HCT116 (cell line): ENCODE results near the gene NFIB.

ENCODE experiments used
- CTCF ChIP-seq, 3 experiments: fragments of 200-600 bp in 1 of 3; sonication (generic) in 1 of 3; IDR thresholded peaks in 2 of 3; conservative IDR thresholded peaks in 1 of 3; 2 replicates each; pipeline ENCODE4 v1.5.1; 2012 to 2017; ENCODE audit warnings: low read depth in 2 of 3, low read length in 2 of 3, antibody characterized with exemption in 1 of 3, borderline replicate concordance in 1 of 3, control low read depth in 1 of 3, mild to moderate bottlenecking in 1 of 3, mixed read lengths in 1 of 3, mixed run types in 1 of 3, moderate library complexity in 1 of 3; ENCODE audit not compliant: insufficient read depth in 1 of 3
- MAX ChIP-seq: IDR thresholded peaks from 2 replicates; pipeline ENCODE4 v1.6.1; 2012
- POLR2A ChIP-seq: IDR thresholded peaks from 2 replicates; pipeline ENCODE4 v1.7.0; 2011; ENCODE audit warnings: borderline replicate concordance; ENCODE audit not compliant: insufficient read depth, insufficient read length; ENCODE audit errors: extremely low read depth
- POLR2AphosphoS5 ChIP-seq: IDR thresholded peaks from 2 replicates; pipeline ENCODE4 v1.6.1; 2011; ENCODE audit warnings: mild to moderate bottlenecking, low read depth, low read length, moderate library complexity
- ZNF274 ChIP-seq: fragments of 200-500 bp; sonication (Bioruptor generic); IDR thresholded peaks from 2 replicates; pipeline ENCODE4 v1.6.1; 2014; ENCODE audit warnings: mild to moderate bottlenecking, low read depth, low read length, inconsistent platforms

DNA sequence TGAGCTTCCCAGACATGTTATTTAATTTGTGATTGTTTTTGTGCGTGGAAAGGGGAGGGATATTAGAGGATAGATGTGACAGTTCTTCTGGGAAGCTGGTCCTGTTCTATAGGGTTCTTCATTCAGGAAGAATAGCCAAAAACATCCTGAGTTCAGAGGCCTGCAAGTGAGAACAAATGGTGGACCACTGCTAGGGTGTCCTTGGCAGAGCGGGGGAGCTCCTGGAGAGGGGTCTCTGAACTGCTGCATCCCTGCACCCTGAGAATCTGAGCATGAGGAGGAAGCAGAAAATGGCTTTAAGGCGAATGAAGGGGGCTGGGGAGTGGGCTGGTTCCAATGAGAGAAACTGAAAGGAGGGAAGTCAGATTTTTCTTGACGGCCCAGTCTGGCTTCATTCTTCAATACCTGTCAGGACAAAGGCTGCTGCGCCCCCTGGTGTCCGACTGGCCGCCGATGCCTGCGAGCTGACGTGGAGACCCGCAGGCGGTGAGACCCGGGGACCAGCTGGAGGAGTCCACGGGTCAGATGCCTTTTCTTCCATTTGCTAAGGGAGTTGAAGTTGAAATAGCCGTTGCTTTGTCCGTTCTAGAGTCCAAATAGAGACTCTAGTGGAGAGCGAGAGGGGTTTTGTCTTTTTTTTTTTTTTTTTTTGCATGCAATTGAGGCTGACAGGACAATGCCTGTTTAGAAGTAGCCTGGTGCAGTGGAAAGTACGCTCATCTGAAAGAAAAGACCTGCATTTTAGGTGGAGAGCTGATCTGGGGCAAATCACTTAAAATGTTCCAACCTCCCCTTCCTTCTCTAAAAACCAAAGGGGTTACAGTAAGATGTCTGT lies 39.5 kb upstream of the NFIB start:
- TF ChIP-seq ZNF274 (no peak), POLR2A (no peak), MAX (no peak), CTCF (IDR thresholded peaks at IDR 0.05 in 2 of 3, conservative IDR thresholded peaks at IDR 0.05 in 1 of 3; ENCODE audit: borderline replicate concordance in 1 of 3, insufficient read depth in 1 of 3, low read depth in 2 of 3, low read length in 2 of 3) (peak; percentile 48 to 88 (median 87); a peak in 5 of 6 replicates), POLR2AphosphoS5 (no peak)
